H1 (cell line): Measurements from ENCODE around the gene APEX2. TPM values are rescaled to one million over a fixed set of nuclear protein-coding genes. Genes with fewer than 3 reads are reported as not detected.

Experiments used
- CTCF ChIA-PET: fragments of 300-600 bp; sonication (Branson Sonifier 250); formaldehyde crosslinking; loops from one replicate; lab custom pipeline; 2021; ENCODE audit not compliant: partially characterized antibody; lab: Charles Lee
- POLR2A ChIA-PET: fragments of 300-600 bp; sonication (Branson Sonifier 250); formaldehyde crosslinking; loops from one replicate; lab custom pipeline; 2021; ENCODE audit warnings: inconsistent platforms; ENCODE audit not compliant: partially characterized antibody; lab: Charles Lee
- DNase-seq, 2 experiments: peaks; one replicate each; pipeline versions ENCODE4 v3.0.0 to v3.0.0-alpha.2; 2010 to 2022; ENCODE audit warnings: low spot score in 2 of 2, low read depth in 1 of 2, mixed read lengths in 1 of 2
- FAIRE-seq: peaks from 2 replicates; lab custom pipeline; 2011; peaks lifted over from hg19 to GRCh38; lab: Jason Lieb, UNC
- H2AFZ ChIP-seq: 2 replicates; pipeline ENCODE4 v1.8.1; 2012; ENCODE audit warnings: low read length, inconsistent platforms
- H2AK5ac ChIP-seq: 2 replicates; pipeline ENCODE4 v1.6.1; 2013; ENCODE audit warnings: low read depth, low read length
- H2BK120ac ChIP-seq: replicated peaks from 2 replicates; pipeline ENCODE3; 2013; ENCODE audit warnings: low read depth, low read length, inconsistent platforms
- H2BK12ac ChIP-seq: 2 replicates; pipeline ENCODE4 v1.6.1; 2013; ENCODE audit warnings: low read depth, low read length
- H2BK15ac ChIP-seq: 2 replicates; pipeline ENCODE4 v1.6.1; 2013; ENCODE audit warnings: low read length
- H2BK20ac ChIP-seq: 2 replicates; pipeline ENCODE4 v1.6.1; 2013; ENCODE audit warnings: low read length
- H2BK5ac ChIP-seq: 2 replicates; pipeline ENCODE4 v1.6.1; 2013; ENCODE audit warnings: low read depth, low read length
- H3K14ac ChIP-seq: 2 replicates; pipeline ENCODE4 v1.6.1; 2013; ENCODE audit warnings: inconsistent platforms; ENCODE audit not compliant: insufficient read length
- H3K18ac ChIP-seq: 2 replicates; pipeline ENCODE4 v1.6.1; 2013; ENCODE audit warnings: low read length; ENCODE audit errors: extremely low read depth
- H3K23ac ChIP-seq: 2 replicates; pipeline ENCODE4 v1.6.1; 2013; ENCODE audit warnings: inconsistent platforms; ENCODE audit not compliant: insufficient read length
- H3K23me2 ChIP-seq: 2 replicates; pipeline ENCODE4 v1.6.1; 2013; ENCODE audit warnings: low read depth, low read length
- H3K27ac ChIP-seq: 2 replicates; pipeline ENCODE4 v1.6.1; 2011; ENCODE audit warnings: low read depth, low read length, inconsistent platforms
- H3K27me3 ChIP-seq, 4 experiments: replicated peaks in 1 of 4; 1 replicate in 1 of 4; 2 replicates in 3 of 4; pipeline versions ENCODE4 v1.6.1 to v1.8.1; 2011 to 2013; ENCODE audit warnings: low read length in 3 of 4, mild to moderate bottlenecking in 3 of 4, inconsistent platforms in 2 of 4, mixed read lengths in 2 of 4, moderate library complexity in 1 of 4; ENCODE audit not compliant: control insufficient read depth in 3 of 4, insufficient read depth in 3 of 4; ENCODE audit errors: extremely low read depth in 1 of 4
- H3K36me3 ChIP-seq, 4 experiments: 2 replicates each; pipeline versions ENCODE4 v1.6.1 to v1.8.1; 2011 to 2013; ENCODE audit warnings: mild to moderate bottlenecking in 4 of 4, low read length in 3 of 4, moderate library complexity in 2 of 4, control low read depth in 1 of 4, inconsistent platforms in 1 of 4; ENCODE audit not compliant: insufficient read depth in 4 of 4, control insufficient read depth in 2 of 4
- H3K4ac ChIP-seq: replicated peaks from 2 replicates; pipeline ENCODE3; 2013; ENCODE audit warnings: low read length, low read depth, mixed read lengths, inconsistent platforms; ENCODE audit not compliant: insufficient read length
- H3K4me1 ChIP-seq, 4 experiments: replicated peaks in 1 of 4; 1 replicate in 1 of 4; 2 replicates in 3 of 4; pipeline versions ENCODE4 v1.6.1 to v1.8.1; 2011 to 2013; ENCODE audit warnings: low read length in 3 of 4, inconsistent platforms in 2 of 4, mixed read lengths in 1 of 4; ENCODE audit not compliant: insufficient read depth in 4 of 4, control insufficient read depth in 3 of 4
- H3K4me2 ChIP-seq, 2 experiments: 2 replicates each; pipeline versions ENCODE4 v1.6.1 to v1.8.1; 2011 to 2013; ENCODE audit warnings: low read depth in 2 of 2, low read length in 2 of 2, control low read depth in 1 of 2, inconsistent platforms in 1 of 2, mild to moderate bottlenecking in 1 of 2; ENCODE audit not compliant: insufficient read depth in 1 of 2
- H3K4me3 ChIP-seq, 4 experiments: fragments of 200-600, 300-600 bp in 1 of 4; sonication (generic), shearing (Covaris generic), sonication (Bioruptor Twin) in 1 of 4; 2 replicates each; pipeline versions ENCODE4 v1.5.1 to v1.8.1; 2011 to 2016; ENCODE audit warnings: low read length in 4 of 4, low read depth in 3 of 4, control low read depth in 2 of 4, inconsistent platforms in 2 of 4, mild to moderate bottlenecking in 2 of 4, mixed read lengths in 1 of 4, moderate library complexity in 1 of 4; ENCODE audit not compliant: insufficient read depth in 2 of 4; ENCODE audit errors: extremely low read depth in 1 of 4
- H3K56ac ChIP-seq: replicated peaks from 2 replicates; pipeline ENCODE3; 2013; ENCODE audit warnings: low read depth, mild to moderate bottlenecking, mixed read lengths, low read length, inconsistent platforms; ENCODE audit not compliant: insufficient read length
- H3K79me1 ChIP-seq: 2 replicates; pipeline ENCODE4 v1.6.1; 2013; ENCODE audit warnings: low read depth, low read length, control low read depth
- H3K79me2 ChIP-seq, 2 experiments: 2 replicates each; pipeline versions ENCODE4 v1.6.1 to v1.8.1; 2012 to 2013; ENCODE audit warnings: low read length in 2 of 2, mild to moderate bottlenecking in 2 of 2, inconsistent platforms in 1 of 2; ENCODE audit not compliant: insufficient read depth in 2 of 2, control insufficient read depth in 1 of 2
- H3K9ac ChIP-seq, 4 experiments: replicated peaks in 1 of 4; 1 replicate in 1 of 4; 2 replicates in 3 of 4; pipeline versions ENCODE4 v1.6.1 to v1.8.1; 2011 to 2013; ENCODE audit warnings: low read depth in 3 of 4, low read length in 3 of 4, control low read depth in 2 of 4, mild to moderate bottlenecking in 2 of 4, moderate library complexity in 2 of 4, inconsistent platforms in 1 of 4; ENCODE audit errors: extremely low read depth in 1 of 4
- H3K9me3 ChIP-seq, 2 experiments: 2 replicates each; pipeline versions ENCODE4 v1.6.1 to v1.8.1; 2012 to 2013; ENCODE audit warnings: mild to moderate bottlenecking in 2 of 2, moderate library complexity in 2 of 2, control low read depth in 1 of 2, inconsistent platforms in 1 of 2, low read depth in 1 of 2, low read length in 1 of 2, mixed read lengths in 1 of 2; ENCODE audit not compliant: insufficient read depth in 2 of 2
- H4K20me1 ChIP-seq, 2 experiments: replicated peaks in 1 of 2; 2 replicates each; pipeline versions ENCODE3 to v1.8.1; 2011 to 2013; ENCODE audit warnings: inconsistent platforms in 2 of 2, low read length in 2 of 2, mild to moderate bottlenecking in 1 of 2; ENCODE audit not compliant: insufficient read depth in 2 of 2, control insufficient read depth in 1 of 2
- H4K5ac ChIP-seq: 2 replicates; pipeline ENCODE4 v1.6.1; 2013; ENCODE audit warnings: low read length, low read depth, mixed read lengths, inconsistent platforms; ENCODE audit not compliant: insufficient read length
- H4K8ac ChIP-seq: 2 replicates; pipeline ENCODE4 v1.8.0; 2013; ENCODE audit warnings: mild to moderate bottlenecking, moderate library complexity, low read length, inconsistent platforms; ENCODE audit not compliant: insufficient read depth; ENCODE audit errors: extremely low read depth
- H4K91ac ChIP-seq: replicated peaks from 2 replicates; pipeline ENCODE3; 2013; ENCODE audit warnings: low read length, mixed read lengths, inconsistent platforms; ENCODE audit not compliant: insufficient read length
- BACH1 ChIP-seq: IDR thresholded peaks from 2 replicates; pipeline ENCODE4 v1.6.1; 2012; ENCODE audit warnings: low read length, improper control_type of control experiment
- CBX8 ChIP-seq: fragments of 300-800, 300-1000 bp; sonication (generic); IDR thresholded peaks from 2 replicates; pipeline ENCODE4 v1.7.1; 2016; ENCODE audit warnings: low read depth, low read length, borderline replicate concordance
- CHD1 ChIP-seq: IDR thresholded peaks from 2 replicates; pipeline ENCODE4 v1.6.1; 2012; ENCODE audit warnings: low read depth, low read length, improper control_type of control experiment
- FOSL1 ChIP-seq: IDR thresholded peaks from 2 replicates; pipeline ENCODE4 v1.6.1; 2011; ENCODE audit warnings: mild to moderate bottlenecking, low read depth, low read length, moderate library complexity; ENCODE audit not compliant: insufficient read depth
- KDM4A ChIP-seq: IDR thresholded peaks from one replicate; pipeline ENCODE4 v1.7.1; 2012; ENCODE audit warnings: low read depth, mild to moderate bottlenecking, moderate library complexity, low read length, inconsistent platforms; ENCODE audit not compliant: severe bottlenecking
- MAFK ChIP-seq: IDR thresholded peaks from 2 replicates; pipeline ENCODE4 v1.6.1; 2012; ENCODE audit warnings: low read depth, mild to moderate bottlenecking, improper control_type of control experiment, low read length
- NRF1 ChIP-seq: IDR thresholded peaks from 2 replicates; pipeline ENCODE4 v1.6.1; 2011; ENCODE audit warnings: mild to moderate bottlenecking, low read depth, low read length, improper control_type of control experiment
- POLR2A ChIP-seq, 2 experiments: IDR thresholded peaks; 1 replicate in 1 of 2; 2 replicates in 1 of 2; pipeline ENCODE4 v1.6.1; 2011; ENCODE audit warnings: low read depth in 2 of 2, low read length in 2 of 2, mild to moderate bottlenecking in 2 of 2; ENCODE audit errors: control extremely low read depth in 1 of 2
- WGBS, 2 experiments: shearing (Covaris generic) in 1 of 2; methylation state at CpG; one replicate each; pipeline versions ENCODE4 v1.1.6 to v1.1.7; 2013 to 2015; ENCODE audit warnings: low lambda C conversion rate in 2 of 2, mixed read lengths in 2 of 2, inconsistent platforms in 1 of 2, low coverage in 1 of 2, missing lambda C conversion rate in 1 of 2; ENCODE audit not compliant: insufficient replicate concordance in 2 of 2, insufficient coverage in 1 of 2, insufficient read length in 1 of 2; ENCODE audit errors: extremely low coverage in 1 of 2, missing lambda C conversion rate in 1 of 2; 5-methylcytosine and 5-hydroxymethylcytosine counted together
- polyA plus RNA-seq, 7 experiments: library from polyadenylated mRNA; depleted of rRNA in 3 of 7; stranded (reverse) in 5 of 7; unstranded in 2 of 7; fragments of >200 nt in 5 of 7; fragments of 200-250 nt in 2 of 7; gene quantifications; 1 replicate in 5 of 7; 2 replicates in 1 of 7; 4 replicates in 1 of 7; pipeline versions ENCODE4 v1.2.1 to v1.2.3, GENCODE V29; 2011 to 2013; ENCODE audit warnings: missing spikeins in 2 of 7, mixed read lengths in 2 of 7
- total RNA-seq: library from RNA; stranded (reverse); fragmentation: NEBNext Ultra II Directional; extraction: Animal tissue kit (Norgen Biotek cat#: 25700); gene quantifications from 2 replicates; pipeline ENCODE4 v1.2.1, GENCODE V29; 2021

Gene APEX2
- total and polyA plus RNA-seq, 2 of the 8 experiments (the other 6 are each of a cell fraction or from before 2014, with no cell fraction given): 18.9 to 36.4 TPM

- H3K79me1 ChIP-seq: no peaks in the 10 kb centered on the region
- WGBS, 2 experiments: 87% methylated on average over 3 of the region's 3 CpGs; no CpG with 5 or more reads in 1 of the 2 experiments
- no peaks in the 10 kb centered on the region for H3K23me2 ChIP-seq
- H2AK5ac ChIP-seq: no peak overlapping the region
- no peak overlapping the region for H2AFZ ChIP-seq
- H3K9ac ChIP-seq: no peak overlapping the region
- no peaks in the 10 kb centered on the region for H3K4me1 ChIP-seq
- H3K23ac ChIP-seq: no peak overlapping the region
- FAIRE-seq (no peak), DNase-seq (no peak)
- H4K20me1 ChIP-seq: no peaks in the 10 kb centered on the region
- no peak overlapping the region for H3K4me2 ChIP-seq
- no peak overlapping the region for H4K91ac ChIP-seq
- H2BK15ac ChIP-seq: no peak overlapping the region
- peaks cover 0 to 4% of the 10 kb centered on the region in 2 experiments; a peak in 2 of 4 replicates for H3K9me3 ChIP-seq
- no peak overlapping the region for H4K5ac ChIP-seq
- CTCF ChIA-PET: no interaction called here
- no peak overlapping the region for H2BK20ac ChIP-seq
- no peak overlapping the region for H3K27ac ChIP-seq
- H3K36me3 ChIP-seq: no peaks in the 10 kb centered on the region
- no peak overlapping the region for H3K56ac ChIP-seq
- no peak overlapping the region for H2BK120ac ChIP-seq
- TF ChIP-seq POLR2A (IDR thresholded peaks at IDR 0.05; ENCODE audit: control extremely low read depth in 1 of 2, low read depth in 2 of 2, low read length in 2 of 2) (no peak), CBX8 (no peak), FOSL1 (no peak), NRF1 (no peak), BACH1 (no peak), KDM4A (no peak), CHD1 (no peak), MAFK (no peak)
- TF ChIP-seq, all 59 proteins: peak for 0
- no peak overlapping the region for H3K4me3 ChIP-seq
- no peaks in the 10 kb centered on the region for H3K27me3 ChIP-seq
- no peak overlapping the region for H3K14ac ChIP-seq
- H4K8ac ChIP-seq: no peak overlapping the region
- H3K18ac ChIP-seq: no peak overlapping the region
- POLR2A ChIA-PET: no interaction called here
- no peak overlapping the region for H2BK12ac ChIP-seq
- no peak overlapping the region for H3K4ac ChIP-seq
- no peak overlapping the region for H2BK5ac ChIP-seq
- H3K79me2 ChIP-seq: no peaks in the 10 kb centered on the region
These were observed 39.3 kb downstream of the APEX2 start for GRCh38 chrX:55039471-55039870.
